Hepatic stellate cell (primary cell): ENCODE data around the gene AMN.

Source experiments
- DNase-seq: peaks from one replicate; pipeline ENCODE4 v3.0.0; 2011; ENCODE audit warnings: low spot score

Gene AMN

GRCh38 chr14:102943979-102944378 is 21.5 kb downstream of the AMN start:
- no peak for DNase-seq

GRCh38 chr14:102944448-102945330 is 22.2 kb downstream of the AMN start:
- DNase-seq: no peak

- DNase-seq: no peak
These were observed 23.1 kb downstream of the AMN start for GRCh38 chr14:102945346-102946130.

GRCh38 chr14:102947321-102948103 is 25.0 kb downstream of the AMN start:
- DNase-seq: no peak

GRCh38 chr14:102948698-102949061 is 26.2 kb downstream of the AMN start:
- no peak for DNase-seq

GRCh38 chr14:102949062-102949800 is 26.8 kb downstream of the AMN start:
- no peak for DNase-seq

- DNase-seq: no peak
These were observed 27.5 kb downstream of the AMN start for GRCh38 chr14:102949801-102950451.

- DNase-seq: no peak
These were observed 28.6 kb downstream of the AMN start for GRCh38 chr14:102951034-102951433.

- DNase-seq: no peak
These were observed 29.3 kb downstream of the AMN start for GRCh38 chr14:102951799-102952198.

GRCh38 chr14:102952276-102952675 is 29.8 kb downstream of the AMN start:
- no peak for DNase-seq

- DNase-seq: no peak
These were observed 30.6 kb downstream of the AMN start for GRCh38 chr14:102953100-102953499.

- DNase-seq: no peak
These were observed 31.8 kb downstream of the AMN start for GRCh38 chr14:102954081-102954789.

- no peak for DNase-seq
These were observed 33.4 kb downstream of the AMN start for GRCh38 chr14:102955636-102956408.

GRCh38 chr14:102957222-102957621 is 34.8 kb downstream of the AMN start:
- DNase-seq: no peak

GRCh38 chr14:102958461-102958860 is 36.0 kb downstream of the AMN start:
- DNase-seq: no peak

- no peak for DNase-seq
These were observed 39.7 kb downstream of the AMN start for GRCh38 chr14:102962111-102962627.

GRCh38 chr14:102964152-102964730 is 41.8 kb downstream of the AMN start:
- DNase-seq: no peak

GRCh38 chr14:102965282-102965681 is 42.8 kb downstream of the AMN start:
- DNase-seq: no peak

GRCh38 chr14:102965971-102966655 is 43.6 kb downstream of the AMN start:
- no peak for DNase-seq
